HG02588 (cell line): ENCODE results near the gene GPATCH2L.

Experiments
- ATAC-seq: cut with Tn5 transposase; IDR thresholded peaks from one replicate; pipeline ENCODE4 v1.9.1; 2021; ENCODE audit warnings: mild to moderate bottlenecking, moderate library complexity; ENCODE audit not compliant: unreplicated experiment

GPATCH2L gene

GRCh38 chr14:76252471-76252870, 100.7 kb downstream of the GPATCH2L start:
- ATAC-seq: no peak

- ATAC-seq: no peak
Observed at GRCh38 chr14:76253111-76253510, 101.4 kb downstream of the GPATCH2L start.

DNA sequence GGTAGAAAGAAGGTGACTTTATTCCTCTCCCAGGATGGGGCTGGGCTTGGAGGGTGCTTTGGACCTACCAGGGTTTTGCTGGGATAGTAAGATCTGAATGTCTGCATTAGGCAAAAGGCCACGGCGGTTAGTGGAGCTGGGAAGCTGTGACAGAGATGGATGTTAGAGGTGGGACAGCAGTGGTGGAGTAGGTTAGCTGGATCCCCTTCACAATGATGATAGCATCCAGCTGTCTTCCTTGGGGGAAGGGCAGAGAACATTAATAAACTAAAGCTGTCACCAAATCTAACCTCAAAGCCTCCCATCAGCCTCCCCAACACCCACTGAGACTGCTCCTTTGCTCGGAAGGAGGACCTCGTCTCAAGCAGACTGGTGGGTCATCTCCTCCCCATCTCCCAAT, 104.8 kb downstream of the GPATCH2L start:
- no peak for ATAC-seq

GRCh38 chr14:76257111-76257803, 105.5 kb downstream of the GPATCH2L start:
- ATAC-seq: no peak

DNA sequence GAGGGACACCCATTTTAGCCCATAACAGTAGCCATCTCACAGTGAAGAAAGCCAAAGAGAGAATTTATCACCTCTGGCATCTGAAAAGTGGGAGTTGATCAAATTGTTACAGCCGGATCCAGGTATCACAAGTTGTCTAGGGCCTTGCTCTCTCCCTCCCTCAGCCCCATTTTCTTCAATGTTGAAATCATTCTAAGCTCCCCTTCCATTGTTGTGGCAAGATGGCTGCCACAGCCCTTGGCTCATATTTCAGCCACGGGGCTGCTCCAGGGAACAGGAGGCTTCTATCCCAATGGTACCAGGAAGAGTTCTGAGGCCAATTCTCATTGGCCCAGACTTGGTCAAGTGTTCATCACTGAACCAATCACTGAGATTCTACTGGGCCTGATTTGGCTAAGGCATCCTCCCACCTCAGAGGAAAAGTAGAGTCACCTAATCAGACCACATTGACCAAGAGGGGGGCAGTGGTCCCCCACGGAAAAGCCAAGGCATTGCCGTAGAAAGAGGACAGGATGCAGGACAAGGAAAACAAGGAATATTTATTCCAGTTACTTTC, 106.2 kb downstream of the GPATCH2L start:
- no peak for ATAC-seq

- no peak for ATAC-seq
Observed at GRCh38 chr14:76259029-76259735, 107.5 kb downstream of the GPATCH2L start.

- no peak for ATAC-seq
Observed at GRCh38 chr14:76260749-76261148, 109.0 kb downstream of the GPATCH2L start.

DNA sequence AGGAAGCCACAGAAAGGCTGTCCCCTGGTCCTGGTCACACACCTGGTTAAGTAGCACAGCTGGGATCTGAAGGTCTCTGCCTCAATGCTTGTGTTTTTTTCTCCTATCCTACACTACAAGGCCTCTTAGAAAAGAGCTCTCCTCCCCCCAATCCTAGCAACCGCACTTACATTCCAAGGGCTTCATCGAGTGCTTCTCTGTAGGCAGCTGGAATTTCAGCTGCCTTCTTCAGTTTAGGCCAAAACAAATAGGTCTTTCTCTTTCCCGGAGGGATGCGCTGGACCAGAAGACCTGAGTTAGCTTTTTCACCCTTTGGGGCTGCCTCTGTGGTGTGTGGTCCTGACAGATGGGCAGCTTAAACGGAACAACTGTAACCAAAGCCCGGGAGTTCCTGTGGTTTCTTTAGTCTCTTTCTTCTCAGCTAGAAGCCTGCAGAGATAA, 109.7 kb downstream of the GPATCH2L start:
- no peak for ATAC-seq

GRCh38 chr14:76262641-76263040, 110.9 kb downstream of the GPATCH2L start:
- no peak for ATAC-seq
